Measurements from ENCODE around the gene SFTPD.
A peak's percentile ranks its signal among the peaks of the same experiment; 100 is the strongest.
"Not testable (repeated sequence)": the region's sequence is repeated elsewhere in the genome, so short reads cannot be mapped to it uniquely, and the experiment has no call there.

SFTPD gene

GRCh38 chr10:79948976-79949722, at the start of gene SFTPD:
Gene SFTPD, minus strand, starts transcription at chr10:79949105. Its CDS starts 2,446 bp downstream, at chr10:79946659.
- DNase-seq (ENCODE audit: low read depth in 4 of 4, low spot score in 1 of 4): no peak

GRCh38 chr10:79995979-79996634, 47.2 kb upstream of the SFTPD start:
- DNase-seq (ENCODE audit: low read depth in 4 of 4, low spot score in 1 of 4): no peak

GRCh38 chr10:79994556-79994955, 45.7 kb upstream of the SFTPD start:
- no peak for DNase-seq (ENCODE audit: low read depth in 4 of 4, low spot score in 1 of 4)

GRCh38 chr10:79988199-79988598, 39.3 kb upstream of the SFTPD start:
- not testable (repeated sequence) for DNase-seq (ENCODE audit: low read depth in 4 of 4, low spot score in 1 of 4)

GRCh38 chr10:79986661-79987060, 37.8 kb upstream of the SFTPD start:
- not testable (repeated sequence) for DNase-seq (ENCODE audit: low read depth in 4 of 4, low spot score in 1 of 4)

GRCh38 chr10:79985481-79986072, 36.7 kb upstream of the SFTPD start:
- DNase-seq (ENCODE audit: low read depth in 4 of 4, low spot score in 1 of 4): no peak

GRCh38 chr10:79984851-79985250, 35.9 kb upstream of the SFTPD start:
- DNase-seq (ENCODE audit: low read depth in 4 of 4, low spot score in 1 of 4): peak in 1 of 4 experiments; percentile 57

GRCh38 chr10:79983286-79983909, 34.5 kb upstream of the SFTPD start:
- no peak for DNase-seq (ENCODE audit: low read depth in 4 of 4, low spot score in 1 of 4)

GRCh38 chr10:79982861-79983260, 34.0 kb upstream of the SFTPD start:
- DNase-seq (ENCODE audit: low read depth in 4 of 4, low spot score in 1 of 4): no peak

GRCh38 chr10:79982362-79982800, 33.5 kb upstream of the SFTPD start:
- peak in 1 of 4 experiments; percentile 5 for DNase-seq (ENCODE audit: low read depth in 4 of 4, low spot score in 1 of 4)

- DNase-seq (ENCODE audit: low read depth in 4 of 4, low spot score in 1 of 4): peak in 1 of 4 experiments; percentile 16
Measured at GRCh38 chr10:79981450-79982361, 32.8 kb upstream of the SFTPD start.

- DNase-seq (ENCODE audit: low read depth in 4 of 4, low spot score in 1 of 4): no peak
Measured at GRCh38 chr10:79980711-79981110, 31.8 kb upstream of the SFTPD start.

- no peak for DNase-seq (ENCODE audit: low read depth in 4 of 4, low spot score in 1 of 4)
Measured at GRCh38 chr10:79979976-79980687, 31.2 kb upstream of the SFTPD start.

GRCh38 chr10:79979310-79979975, 30.5 kb upstream of the SFTPD start:
- no peak for DNase-seq (ENCODE audit: low read depth in 4 of 4, low spot score in 1 of 4)

GRCh38 chr10:79976999-79977398, 28.1 kb upstream of the SFTPD start:
- no peak for DNase-seq (ENCODE audit: low read depth in 4 of 4, low spot score in 1 of 4)

GRCh38 chr10:79970062-79970461, 21.2 kb upstream of the SFTPD start:
- DNase-seq (ENCODE audit: low read depth in 4 of 4, low spot score in 1 of 4): no peak

- no peak for DNase-seq (ENCODE audit: low read depth in 4 of 4, low spot score in 1 of 4)
Measured at GRCh38 chr10:79947787-79948424, 999 bp downstream of the SFTPD start.

- DNase-seq (ENCODE audit: low read depth in 4 of 4, low spot score in 1 of 4): no peak
Measured at GRCh38 chr10:79947083-79947415, 1.9 kb downstream of the SFTPD start.
